HG02610 (cell line): ENCODE data around the gene VEGFD.

Experiments
- ATAC-seq: cut with Tn5 transposase; IDR thresholded peaks from one replicate; pipeline ENCODE4 v1.9.1; 2021; ENCODE audit warnings: mild to moderate bottlenecking, moderate library complexity; ENCODE audit not compliant: unreplicated experiment

Gene VEGFD

DNA sequence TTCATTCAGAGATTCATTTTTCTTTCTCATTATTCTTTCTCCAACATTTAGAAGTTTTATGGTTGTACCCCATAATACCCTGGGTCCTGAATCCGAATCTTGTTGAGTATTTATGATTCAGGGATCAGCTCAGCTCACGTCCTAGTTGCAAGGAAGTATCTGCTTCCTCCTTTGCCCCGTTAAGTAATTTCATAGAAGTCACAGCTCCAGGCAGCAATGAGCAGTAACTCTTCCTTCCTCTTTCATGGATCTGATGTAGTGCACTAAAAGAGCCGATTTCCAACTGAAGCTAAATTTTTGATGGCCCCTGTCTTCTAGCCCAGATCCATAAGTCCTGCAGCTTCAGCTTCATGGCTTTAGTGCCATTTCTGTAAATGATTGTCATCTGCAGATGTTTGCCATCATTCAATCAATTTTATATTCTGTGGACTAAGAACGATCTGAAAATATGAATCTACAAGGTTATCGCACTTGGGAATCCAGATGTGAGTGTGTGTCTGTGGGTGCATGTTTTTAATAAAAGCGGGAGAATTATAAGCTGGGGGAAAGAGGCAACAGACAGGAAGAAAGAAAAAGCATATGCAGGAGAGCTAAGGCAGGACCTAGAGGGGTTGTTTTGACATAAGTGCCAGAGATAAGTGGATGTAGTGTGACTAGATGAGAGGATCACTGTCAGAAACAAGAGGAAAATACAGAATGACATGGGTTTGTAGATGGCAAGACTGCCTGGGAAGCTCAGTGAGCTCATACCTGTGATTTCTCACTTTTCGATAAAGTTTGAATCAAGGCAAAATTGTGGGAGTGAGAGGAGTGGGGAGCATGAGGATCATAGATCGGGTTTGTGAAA, 17.5 kb downstream of the VEGFD start:
- no peak for ATAC-seq

GRCh38 chrX:15359701-15360100, 24.5 kb downstream of the VEGFD start:
- no peak for ATAC-seq

DNA sequence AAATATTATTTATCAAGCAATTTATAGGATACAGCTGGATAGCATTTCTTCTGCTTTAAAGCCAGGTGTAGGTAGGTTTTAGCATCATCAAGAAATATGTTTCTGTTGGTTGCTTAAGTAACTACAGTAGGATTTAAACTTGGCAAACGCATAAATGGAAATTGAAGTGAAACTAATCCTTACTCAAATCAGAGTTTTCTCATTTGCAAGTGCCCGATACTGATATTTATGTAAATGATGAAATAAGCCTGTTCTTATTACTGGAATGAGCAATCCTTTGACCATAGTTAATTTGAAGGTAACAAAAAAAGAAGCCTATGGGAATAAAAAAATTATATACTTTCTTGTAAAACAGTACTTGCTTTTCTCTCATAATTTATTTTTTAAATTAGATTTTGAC, 25.7 kb downstream of the VEGFD start:
- ATAC-seq = no peak

DNA sequence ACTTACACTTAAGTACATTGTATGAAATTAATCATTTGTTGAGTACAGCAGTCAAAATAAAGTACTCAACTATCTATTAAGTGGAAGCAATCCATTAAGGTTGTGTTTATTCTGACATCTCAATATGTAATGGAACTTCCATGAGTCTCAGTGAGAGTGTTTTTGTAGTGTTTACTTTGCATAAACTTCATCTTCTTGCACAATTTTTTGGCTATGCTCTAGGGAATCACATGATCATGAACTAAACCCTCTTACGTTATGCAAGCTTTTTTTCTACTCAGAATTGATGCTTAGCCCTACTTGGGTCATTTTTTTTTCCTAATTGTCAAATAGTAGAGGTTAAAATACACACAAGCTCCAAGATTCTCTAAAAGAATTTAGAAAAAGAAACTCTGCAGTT, 27.8 kb downstream of the VEGFD start:
- no peak for ATAC-seq

DNA sequence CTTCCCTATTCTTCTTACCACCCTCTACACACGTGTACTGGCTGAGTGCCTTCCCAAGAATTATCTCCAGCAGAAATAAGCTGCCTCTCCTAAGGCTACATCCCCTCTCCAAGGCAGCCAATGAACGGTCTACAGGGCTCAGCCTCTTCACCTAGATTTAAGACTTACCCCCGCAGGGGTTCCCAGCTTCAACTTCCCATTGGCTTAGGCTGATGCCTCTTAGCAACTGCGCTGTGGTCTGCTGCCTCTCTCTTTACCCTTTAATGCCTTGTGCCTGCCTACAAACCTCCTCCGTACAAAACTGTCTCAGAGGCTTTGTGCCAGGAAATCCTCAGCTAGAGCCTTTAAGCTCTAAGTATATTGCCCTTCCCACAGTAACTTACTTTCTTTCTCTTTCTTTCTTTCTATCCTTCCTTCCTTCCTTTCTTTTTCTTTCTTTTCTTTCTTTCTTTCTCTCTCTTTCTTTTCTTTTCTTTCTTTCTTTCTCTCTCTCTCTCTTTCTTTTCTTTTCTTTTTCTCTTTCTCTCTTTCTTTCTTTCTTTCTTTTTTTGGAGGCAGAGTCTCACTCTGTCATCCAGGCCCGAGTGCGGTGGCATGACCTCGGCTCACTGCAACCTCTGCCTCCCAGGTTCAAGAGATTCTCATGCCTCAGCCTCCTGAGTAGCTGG, 33.8 kb downstream of the VEGFD start:
- no peak for ATAC-seq

GRCh38 chrX:15349046-15349445, 35.2 kb downstream of the VEGFD start:
- ATAC-seq = no peak

- ATAC-seq = no peak
Measured at GRCh38 chrX:15345976-15346375, 38.2 kb downstream of the VEGFD start.

- ATAC-seq = no peak
Measured at GRCh38 chrX:15344106-15344505, 40.1 kb downstream of the VEGFD start.

DNA sequence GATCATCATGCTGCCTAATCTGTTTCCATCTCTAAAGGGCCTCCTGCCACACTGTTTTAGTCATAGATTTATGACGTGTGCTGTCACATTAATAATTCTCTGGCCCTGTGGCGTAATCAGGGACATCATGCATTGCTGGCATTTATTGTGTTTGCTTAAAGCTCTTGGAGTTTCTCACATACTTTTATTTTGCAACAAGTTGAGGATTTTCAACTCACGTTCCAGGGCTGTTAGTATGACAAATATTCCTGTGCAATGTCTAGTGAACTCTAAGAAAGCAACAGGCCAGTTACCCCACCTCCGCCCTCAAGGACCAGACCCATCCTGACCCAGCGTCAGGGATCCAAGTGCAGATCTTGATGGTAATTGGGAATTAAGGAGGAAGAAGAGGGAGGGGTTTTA, 41.1 kb downstream of the VEGFD start:
- ATAC-seq = no peak

DNA sequence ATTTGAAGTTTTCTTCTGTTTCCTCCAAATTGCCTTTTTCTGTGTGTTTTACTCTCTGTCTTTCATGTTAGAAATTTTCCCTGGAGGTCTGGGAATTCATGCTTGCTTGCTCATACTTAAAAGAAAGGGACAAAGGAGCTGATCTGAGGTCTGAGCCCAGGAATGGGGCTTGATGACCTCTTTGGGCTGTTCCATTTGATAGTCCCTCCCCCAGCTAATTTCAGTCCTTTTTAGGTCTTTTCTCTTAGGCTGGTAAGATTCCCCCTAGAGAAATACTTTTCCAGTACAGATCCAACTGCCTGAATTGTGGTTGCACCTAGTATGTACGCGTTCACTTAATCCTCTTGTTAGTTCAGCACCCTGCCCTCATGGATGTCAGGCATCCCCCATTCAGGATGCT, 43.3 kb downstream of the VEGFD start:
- no peak for ATAC-seq

DNA sequence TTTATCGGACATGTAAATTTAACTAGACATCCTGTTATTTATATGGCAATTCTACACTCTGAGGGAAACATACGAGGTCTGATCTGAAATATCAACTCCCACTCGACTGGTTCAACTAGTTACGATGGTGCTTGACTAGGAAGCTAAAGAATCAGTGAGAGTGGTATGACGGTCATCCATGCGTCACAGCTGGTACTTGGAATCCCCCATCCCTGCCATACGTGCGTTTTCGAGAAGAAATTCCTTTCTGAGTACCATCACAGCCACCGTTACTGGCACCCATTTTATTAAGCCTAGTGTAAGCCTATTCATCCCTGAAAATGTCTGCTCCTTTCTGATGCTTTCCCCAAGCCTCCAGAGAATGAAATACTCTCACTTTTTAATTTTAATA, 48.2 kb downstream of the VEGFD start:
- no peak for ATAC-seq

DNA sequence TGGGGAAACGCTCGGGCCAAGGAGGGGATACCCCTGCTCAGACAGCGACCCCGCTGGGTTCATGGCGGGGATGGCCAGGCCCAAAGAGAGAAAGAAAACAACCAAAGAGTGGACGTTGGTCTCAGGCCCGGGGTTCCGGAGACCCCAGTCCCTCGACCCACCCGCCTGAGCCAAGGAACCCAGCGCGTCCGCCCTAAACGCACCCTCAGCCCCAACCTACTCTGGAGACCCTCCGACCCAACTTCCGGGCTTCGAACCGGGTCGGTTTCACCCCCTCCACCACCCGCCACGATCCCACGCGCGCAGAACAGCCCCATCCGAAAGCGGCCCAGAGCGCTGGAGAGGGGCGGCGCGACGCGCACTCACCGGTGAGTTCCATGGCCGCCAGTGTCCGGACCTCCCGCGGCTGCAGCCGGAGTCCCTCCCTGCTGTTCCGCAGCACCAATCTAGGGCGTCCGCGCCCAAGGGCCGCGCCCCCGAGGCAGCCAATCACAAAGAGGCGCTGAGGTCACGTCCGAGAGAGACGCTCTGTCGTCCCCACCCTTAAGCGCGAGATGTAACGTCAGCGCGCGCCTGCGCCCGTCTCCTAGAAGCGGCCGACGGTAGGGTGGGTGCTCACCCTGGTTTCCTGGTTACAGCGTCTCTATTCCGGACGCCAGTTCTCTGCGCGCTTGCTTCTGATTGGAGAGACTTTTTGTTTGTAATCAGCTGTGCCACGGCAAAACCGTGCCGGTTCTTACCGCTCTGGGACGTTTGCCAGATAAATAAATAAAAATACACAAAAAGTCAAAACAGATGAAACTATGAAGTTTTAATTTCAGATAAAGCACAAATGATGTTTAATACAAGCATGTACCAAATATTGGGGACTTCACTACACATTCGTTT, 48.8 kb downstream of the VEGFD start, which contains the start of gene PIGA:
Gene PIGA (minus strand): TSS at position 389 of the 888 bp plus-strand sequence. CDS start 3,593 bp downstream, outside the sequence.
- peak; percentile 99 for ATAC-seq

DNA sequence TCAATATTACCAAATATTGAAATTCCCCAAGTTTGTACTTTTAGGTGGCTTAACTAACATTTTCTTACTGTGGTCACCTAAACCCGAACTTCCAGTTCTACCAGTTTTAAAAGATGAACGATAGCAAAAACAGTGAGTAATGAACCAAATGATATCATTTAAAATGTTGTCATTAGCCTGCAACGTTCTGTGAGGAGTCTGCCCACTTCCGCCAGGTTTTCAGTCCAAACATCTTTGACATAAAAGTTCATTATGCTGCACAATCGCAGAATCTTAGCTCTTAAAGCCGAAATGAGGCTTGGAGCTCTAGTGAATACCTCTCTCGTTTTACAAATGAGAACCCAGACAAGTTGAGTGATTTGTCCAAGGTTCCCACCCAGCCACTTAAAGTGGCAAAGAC, 49.7 kb downstream of the VEGFD start:
- no peak for ATAC-seq

GRCh38 chrX:15328821-15329220, 55.4 kb downstream of the VEGFD start:
- no peak for ATAC-seq

GRCh38 chrX:15328131-15328530, 56.1 kb downstream of the VEGFD start:
- no peak for ATAC-seq

GRCh38 chrX:15322472-15322871, 61.7 kb downstream of the VEGFD start:
- no peak for ATAC-seq

- no peak for ATAC-seq
Measured at GRCh38 chrX:15322072-15322471, 62.1 kb downstream of the VEGFD start.

- ATAC-seq = no peak
Measured at GRCh38 chrX:15321447-15321846, 62.8 kb downstream of the VEGFD start.

DNA sequence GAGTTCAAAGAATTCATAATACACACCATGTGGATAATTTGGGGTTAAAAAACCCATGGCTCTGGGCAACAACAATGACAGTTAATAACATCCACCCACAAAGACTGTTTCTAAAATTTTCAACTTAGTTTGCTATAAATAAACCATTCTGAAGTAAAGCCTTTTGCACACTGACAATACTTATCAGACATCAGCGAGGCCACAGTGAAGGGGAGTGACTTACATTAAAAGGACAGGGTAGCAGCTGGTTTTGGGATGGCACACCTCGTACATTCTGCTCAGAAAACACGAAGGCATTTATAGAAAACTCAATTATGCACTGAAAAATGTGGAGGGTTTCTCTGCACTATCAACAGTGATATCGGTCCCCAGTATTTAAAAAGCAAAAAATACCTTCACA, 63.9 kb downstream of the VEGFD start:
- no peak for ATAC-seq

GRCh38 chrX:15319075-15319474, 65.1 kb downstream of the VEGFD start:
- no peak for ATAC-seq

DNA sequence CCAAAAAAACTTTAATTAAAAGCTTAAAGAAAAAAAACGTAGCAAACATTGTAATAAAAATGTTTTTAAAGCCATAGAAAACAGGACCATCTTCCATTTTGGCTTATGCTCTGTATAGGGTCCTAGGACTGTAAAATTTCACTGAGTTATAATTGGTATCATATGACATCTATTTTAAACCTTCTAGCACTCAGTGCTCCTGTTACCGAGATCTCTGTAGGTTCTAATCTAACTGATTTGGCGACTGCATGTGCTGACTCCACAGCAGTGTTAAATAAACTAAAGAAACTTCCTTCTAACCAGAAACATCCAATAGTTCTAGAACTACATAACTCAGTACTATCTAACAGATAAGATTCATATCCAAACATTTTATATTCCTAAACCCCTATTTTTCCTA, 68.7 kb downstream of the VEGFD start, which contains the start of gene ASB11:
Gene ASB11 (minus strand): TSS at position 132 of the 400 bp plus-strand sequence. CDS start 35 bp downstream, at position 97.
- no peak for ATAC-seq
